ENCODE data around the gene SLC12A1.

DNA sequence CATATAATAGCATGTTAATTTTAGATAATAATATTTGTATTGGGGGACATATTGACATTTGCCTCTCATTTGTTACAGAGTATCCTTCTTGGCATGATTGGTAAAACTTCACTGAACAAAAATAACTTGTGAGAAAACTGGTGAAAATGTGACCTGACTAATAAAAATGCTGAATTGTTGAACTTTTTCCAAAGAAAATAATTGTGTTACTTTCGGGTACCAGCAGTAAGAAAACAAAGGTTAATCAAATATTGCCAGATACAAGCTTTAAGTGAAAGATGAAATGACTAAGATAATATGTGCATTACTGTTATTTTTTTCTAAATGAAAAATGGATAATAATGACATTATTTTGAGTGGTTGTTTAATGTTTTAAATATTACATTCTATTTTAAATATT is 15.2 kb downstream of the SLC12A1 start:
- TF ChIP-seq, protein P1, sequence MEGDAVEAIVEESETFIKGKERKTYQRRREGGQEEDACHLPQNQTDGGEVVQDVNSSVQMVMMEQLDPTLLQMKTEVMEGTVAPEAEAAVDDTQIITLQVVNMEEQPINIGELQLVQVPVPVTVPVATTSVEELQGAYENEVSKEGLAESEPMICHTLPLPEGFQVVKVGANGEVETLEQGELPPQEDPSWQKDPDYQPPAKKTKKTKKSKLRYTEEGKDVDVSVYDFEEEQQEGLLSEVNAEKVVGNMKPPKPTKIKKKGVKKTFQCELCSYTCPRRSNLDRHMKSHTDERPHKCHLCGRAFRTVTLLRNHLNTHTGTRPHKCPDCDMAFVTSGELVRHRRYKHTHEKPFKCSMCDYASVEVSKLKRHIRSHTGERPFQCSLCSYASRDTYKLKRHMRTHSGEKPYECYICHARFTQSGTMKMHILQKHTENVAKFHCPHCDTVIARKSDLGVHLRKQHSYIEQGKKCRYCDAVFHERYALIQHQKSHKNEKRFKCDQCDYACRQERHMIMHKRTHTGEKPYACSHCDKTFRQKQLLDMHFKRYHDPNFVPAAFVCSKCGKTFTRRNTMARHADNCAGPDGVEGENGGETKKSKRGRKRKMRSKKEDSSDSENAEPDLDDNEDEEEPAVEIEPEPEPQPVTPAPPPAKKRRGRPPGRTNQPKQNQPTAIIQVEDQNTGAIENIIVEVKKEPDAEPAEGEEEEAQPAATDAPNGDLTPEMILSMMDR (conservative IDR thresholded peaks at IDR 0.05 in 1 of 2, IDR thresholded peaks at IDR 0.05 in 1 of 2; ENCODE audit: extremely low read depth in 1 of 2, insufficient read depth in 1 of 2, low read depth in 1 of 2, low read length in 2 of 2) = no peak
- TF ChIP-seq EZH2 (IDR thresholded peaks at IDR 0.05; ENCODE audit: borderline replicate concordance, low read length) = no peak

Data from mammary epithelial cell (primary cell).